ENCODE results near the gene FHIP1A. TPM values are rescaled to one million over a fixed set of nuclear protein-coding genes. Genes with fewer than 3 reads are reported as not detected.
"Not testable (repeated sequence)": the region's sequence is repeated elsewhere in the genome, so short reads cannot be mapped to it uniquely, and the experiment has no call there.

The FHIP1A gene
- total and polyA plus RNA-seq, 8 donors = 3.7 to 20.0 (median 5.0) TPM

DNA sequence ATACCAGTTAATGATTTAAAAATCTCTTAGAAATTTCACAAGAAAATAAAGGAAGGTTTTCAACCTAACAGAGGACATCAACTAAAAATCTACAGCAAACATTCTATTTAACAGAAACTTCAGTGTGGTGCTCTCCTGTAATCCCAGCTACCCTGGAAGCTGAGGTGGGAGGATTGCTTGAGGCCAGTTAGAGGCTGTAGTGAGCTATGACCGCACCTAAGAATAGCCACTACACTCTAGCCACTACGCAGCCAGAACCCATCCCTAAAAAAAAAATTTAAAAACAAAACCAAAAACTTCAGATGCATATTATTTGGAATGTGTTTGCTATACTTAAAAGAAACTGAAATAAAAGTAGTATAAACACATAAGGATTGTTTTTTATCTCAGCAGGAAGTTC lies 7.2 kb upstream of the FHIP1A start:
- Histone ChIP-seq H3K9me3 (no peaks in the 10 kb centered on the region), H3K36me3 (no peaks in the 10 kb centered on the region), H3K27ac (no peak overlapping the region), H3K27me3 (no peaks in the 10 kb centered on the region), H3K4me1 (no peaks in the 10 kb centered on the region), H3K4me3 (no peak overlapping the region)
- ATAC-seq = no peak
- no peak for DNase-seq
- intact Hi-C loops (cut with DNase I) = no loop called here
- TF ChIP-seq, protein P1, sequence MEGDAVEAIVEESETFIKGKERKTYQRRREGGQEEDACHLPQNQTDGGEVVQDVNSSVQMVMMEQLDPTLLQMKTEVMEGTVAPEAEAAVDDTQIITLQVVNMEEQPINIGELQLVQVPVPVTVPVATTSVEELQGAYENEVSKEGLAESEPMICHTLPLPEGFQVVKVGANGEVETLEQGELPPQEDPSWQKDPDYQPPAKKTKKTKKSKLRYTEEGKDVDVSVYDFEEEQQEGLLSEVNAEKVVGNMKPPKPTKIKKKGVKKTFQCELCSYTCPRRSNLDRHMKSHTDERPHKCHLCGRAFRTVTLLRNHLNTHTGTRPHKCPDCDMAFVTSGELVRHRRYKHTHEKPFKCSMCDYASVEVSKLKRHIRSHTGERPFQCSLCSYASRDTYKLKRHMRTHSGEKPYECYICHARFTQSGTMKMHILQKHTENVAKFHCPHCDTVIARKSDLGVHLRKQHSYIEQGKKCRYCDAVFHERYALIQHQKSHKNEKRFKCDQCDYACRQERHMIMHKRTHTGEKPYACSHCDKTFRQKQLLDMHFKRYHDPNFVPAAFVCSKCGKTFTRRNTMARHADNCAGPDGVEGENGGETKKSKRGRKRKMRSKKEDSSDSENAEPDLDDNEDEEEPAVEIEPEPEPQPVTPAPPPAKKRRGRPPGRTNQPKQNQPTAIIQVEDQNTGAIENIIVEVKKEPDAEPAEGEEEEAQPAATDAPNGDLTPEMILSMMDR (IDR thresholded peaks at IDR 0.05) = no peak

DNA sequence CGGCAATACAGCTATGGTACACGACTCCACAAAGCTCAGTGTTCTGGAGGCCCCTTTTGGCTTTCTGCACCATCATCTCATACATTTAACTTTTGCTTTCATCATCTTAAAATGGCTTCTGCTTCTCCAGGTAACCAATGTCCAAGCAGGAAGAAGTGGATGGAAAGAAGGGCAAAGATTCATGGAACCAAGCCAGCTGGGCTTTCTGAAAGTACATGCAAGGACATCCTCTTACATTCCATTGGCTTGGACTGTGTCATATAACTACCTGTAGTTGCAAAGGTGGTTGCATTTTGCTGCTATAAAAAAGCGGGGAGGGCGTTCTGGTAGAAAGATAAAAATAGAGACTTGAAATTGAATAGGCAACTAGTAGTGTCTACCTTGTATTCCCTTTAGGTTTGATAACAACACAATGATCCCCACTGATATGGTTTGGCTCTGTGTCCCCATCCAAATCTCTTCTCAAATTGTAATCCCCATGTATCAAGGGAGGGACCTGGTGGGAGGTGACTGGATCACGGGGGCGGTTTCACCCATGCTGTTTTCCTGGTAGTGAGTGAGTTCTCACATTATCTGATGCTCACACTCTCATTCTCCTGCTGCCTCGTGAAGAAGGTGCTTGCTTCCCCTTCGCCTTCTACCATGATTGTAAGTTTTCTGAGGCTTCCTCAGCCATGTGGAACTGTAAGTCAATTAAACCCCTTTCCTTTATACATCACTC lies 6.7 kb upstream of the FHIP1A start:
- Histone ChIP-seq H3K36me3 (no peaks in the 10 kb centered on the region), H3K27ac (no peak overlapping the region), H3K4me3 (no peak overlapping the region), H3K4me1 (no peaks in the 10 kb centered on the region), H3K27me3 (no peaks in the 10 kb centered on the region), H3K9me3 (no peaks in the 10 kb centered on the region)
- DNase-seq (no peak), ATAC-seq (no peak)
- intact Hi-C loops (cut with DNase I) = no loop called here
- TF ChIP-seq, protein P1 (IDR thresholded peaks at IDR 0.05) = no peak

DNA sequence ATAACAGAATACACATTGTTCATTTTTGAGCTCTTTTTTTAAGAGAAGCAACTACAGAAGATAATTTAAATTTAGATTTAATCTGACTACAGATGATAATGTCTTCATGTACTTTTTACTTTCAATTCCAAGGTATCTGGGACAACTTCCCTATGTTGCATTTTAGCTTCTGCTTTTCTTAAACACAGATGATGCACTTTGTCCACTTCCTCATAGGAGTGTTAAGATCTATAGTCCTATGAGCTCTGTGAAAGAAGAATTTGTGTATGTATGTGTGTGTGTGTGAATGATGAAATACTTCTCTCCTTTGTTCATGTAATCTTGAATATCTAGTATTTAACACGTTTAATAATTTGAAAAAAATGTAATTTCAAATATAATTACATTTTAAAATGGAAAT lies 5.3 kb upstream of the FHIP1A start:
- ATAC-seq = no peak
- peaks cover 0 to 12% of the 10 kb centered on the region in 2 donors for H3K27me3 ChIP-seq
- H3K9me3 ChIP-seq = no peaks in the 10 kb centered on the region
- H3K4me1 ChIP-seq = peaks cover 5 to 10% of the 10 kb centered on the region in 2 donors
- intact Hi-C loops (cut with DNase I) = no loop called here
- H3K36me3 ChIP-seq = no peaks in the 10 kb centered on the region
- H3K4me3 ChIP-seq = no peak overlapping the region
- H3K27ac ChIP-seq = no peak overlapping the region
- TF ChIP-seq, protein P1 (IDR thresholded peaks at IDR 0.05) = no peak
- DNase-seq = no peak

DNA sequence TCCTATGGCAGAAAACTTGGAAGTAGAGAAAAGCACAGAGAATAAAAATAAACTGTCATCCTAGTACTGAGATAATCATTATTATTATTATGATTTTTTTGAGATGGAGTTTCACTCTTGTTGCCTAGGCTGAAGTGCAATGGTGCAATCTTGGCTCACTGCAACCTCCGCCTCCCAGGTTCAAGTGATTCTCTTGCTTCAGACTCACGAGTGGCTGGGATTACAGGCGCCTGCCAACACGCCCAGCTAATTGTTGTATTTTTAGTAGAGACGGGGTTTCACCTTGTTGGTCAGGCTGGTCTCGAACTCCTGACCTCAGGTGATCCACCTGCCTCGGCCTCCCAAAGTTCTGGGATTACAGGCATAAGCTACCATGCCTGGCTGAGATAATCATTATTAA lies 4.2 kb upstream of the FHIP1A start:
- Histone ChIP-seq H3K27me3 (peaks cover 0 to 22% of the 10 kb centered on the region in 2 donors), H3K4me1 (peaks cover 5 to 16% of the 10 kb centered on the region in 2 donors)
- H3K9me3 ChIP-seq; intact Hi-C loops (cut with DNase I); H3K36me3 ChIP-seq; H3K27ac ChIP-seq; DNase-seq; ATAC-seq; H3K4me3 ChIP-seq: not testable (repeated sequence)

DNA sequence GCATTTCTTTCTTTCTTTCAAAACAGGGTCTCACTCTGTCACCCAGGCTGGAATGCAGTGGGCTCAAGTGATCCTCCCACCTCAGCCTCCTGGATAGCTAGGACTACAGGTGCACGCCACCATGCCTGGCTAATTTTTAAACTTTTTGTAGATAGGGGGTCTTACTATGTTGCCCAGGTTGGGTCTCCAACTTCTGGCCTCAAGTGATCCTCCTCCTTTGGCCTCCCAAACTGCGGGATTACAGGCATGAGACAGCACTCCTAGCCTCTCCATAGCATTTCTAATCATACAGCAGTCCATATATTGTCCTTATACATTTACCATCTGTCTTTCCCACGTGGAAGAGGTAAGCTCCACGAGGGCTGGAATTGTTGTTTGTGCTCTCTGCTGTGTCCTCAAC lies 2.0 kb upstream of the FHIP1A start:
- intact Hi-C loops (cut with DNase I) = no loop called here
- Histone ChIP-seq H3K9me3 (no peaks in the 10 kb centered on the region), H3K36me3 (no peaks in the 10 kb centered on the region), H3K27ac (no peak overlapping the region), H3K27me3 (peaks cover 0 to 29% of the 10 kb centered on the region in 2 donors), H3K4me1 (peaks cover 5 to 18% of the 10 kb centered on the region in 2 donors), H3K4me3 (no peak overlapping the region)
- no peak for DNase-seq
- TF ChIP-seq, protein P1 (IDR thresholded peaks at IDR 0.05) = no peak
- no peak for ATAC-seq

Measured in left lung (tissue), 10 donors.